Liver (tissue), 2 donors: ENCODE results near the gene WHRN.

Experiments used
- FOXA1 ChIP-seq: IDR thresholded peaks from 2 replicates; pipeline ENCODE4 v1.6.1; 2016; ENCODE audit warnings: antibody characterized with exemption
- TF ChIP-seq, protein P1 (sequence below): fragments of 150-350 bp; IDR thresholded peaks from 2 replicates; pipeline ENCODE4 v1.5.1; 2017; ENCODE audit warnings: improper control_type of control experiment, low read depth, low read length; ENCODE audit not compliant: missing input control
- donor health status: healthy.

DNA sequence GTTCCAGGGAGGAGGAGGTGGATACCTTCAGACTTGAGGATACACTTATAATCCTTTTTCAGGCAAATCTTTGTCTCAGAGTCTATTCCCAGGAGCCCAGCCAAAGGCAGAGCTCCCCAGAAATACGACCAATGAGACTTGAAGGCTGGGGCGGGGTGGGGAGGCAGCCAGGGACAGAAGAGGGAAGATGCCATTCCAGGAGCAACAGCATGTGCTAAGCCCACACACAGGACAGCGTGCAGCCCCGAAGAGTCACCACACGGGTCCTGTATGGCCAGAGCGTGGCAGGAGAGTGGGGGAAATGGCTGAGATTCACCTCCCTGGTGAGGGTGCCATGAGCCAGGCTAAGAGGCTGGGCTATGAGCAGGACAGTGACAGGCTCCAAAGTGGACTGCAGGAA, 35.2 kb downstream of the WHRN start:
- TF ChIP-seq, protein P1, sequence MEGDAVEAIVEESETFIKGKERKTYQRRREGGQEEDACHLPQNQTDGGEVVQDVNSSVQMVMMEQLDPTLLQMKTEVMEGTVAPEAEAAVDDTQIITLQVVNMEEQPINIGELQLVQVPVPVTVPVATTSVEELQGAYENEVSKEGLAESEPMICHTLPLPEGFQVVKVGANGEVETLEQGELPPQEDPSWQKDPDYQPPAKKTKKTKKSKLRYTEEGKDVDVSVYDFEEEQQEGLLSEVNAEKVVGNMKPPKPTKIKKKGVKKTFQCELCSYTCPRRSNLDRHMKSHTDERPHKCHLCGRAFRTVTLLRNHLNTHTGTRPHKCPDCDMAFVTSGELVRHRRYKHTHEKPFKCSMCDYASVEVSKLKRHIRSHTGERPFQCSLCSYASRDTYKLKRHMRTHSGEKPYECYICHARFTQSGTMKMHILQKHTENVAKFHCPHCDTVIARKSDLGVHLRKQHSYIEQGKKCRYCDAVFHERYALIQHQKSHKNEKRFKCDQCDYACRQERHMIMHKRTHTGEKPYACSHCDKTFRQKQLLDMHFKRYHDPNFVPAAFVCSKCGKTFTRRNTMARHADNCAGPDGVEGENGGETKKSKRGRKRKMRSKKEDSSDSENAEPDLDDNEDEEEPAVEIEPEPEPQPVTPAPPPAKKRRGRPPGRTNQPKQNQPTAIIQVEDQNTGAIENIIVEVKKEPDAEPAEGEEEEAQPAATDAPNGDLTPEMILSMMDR: no peak
- TF ChIP-seq FOXA1: no peak
